SKM-1 treated with dmso at 0.1 percent for 144 hours (cell line): Measurements from ENCODE around the gene SUSD1.
"Not testable (repeated sequence)": the region's sequence is repeated elsewhere in the genome, so short reads cannot be mapped to it uniquely, and the experiment has no call there.

ENCODE experiments used
- DNase-seq: peaks from one replicate; lab custom pipeline; 2025; ENCODE audit not compliant: unreplicated experiment; lab: John Stamatoyannopoulos, UW

The SUSD1 gene

GRCh38 chr9:112174965-112175795 lies at the start of gene SUSD1:
TSS of gene SUSD1 (minus strand) at chr9:112175297. CDS start at chr9:112175235, 62 bp downstream.
- no peak for DNase-seq

- no peak for DNase-seq
Observed at GRCh38 chr9:112224401-112225289, 49.5 kb upstream of the SUSD1 start.

- no peak for DNase-seq
Observed at GRCh38 chr9:112218908-112219307, 43.8 kb upstream of the SUSD1 start.

GRCh38 chr9:112212926-112213325 lies 37.8 kb upstream of the SUSD1 start:
- DNase-seq: no peak

GRCh38 chr9:112207451-112207850 lies 32.4 kb upstream of the SUSD1 start:
- DNase-seq: no peak

GRCh38 chr9:112203536-112203935 lies 28.4 kb upstream of the SUSD1 start:
- DNase-seq: no peak

GRCh38 chr9:112200711-112201110 lies 25.6 kb upstream of the SUSD1 start:
- no peak for DNase-seq

- no peak for DNase-seq
Observed at GRCh38 chr9:112198646-112199045, 23.5 kb upstream of the SUSD1 start.

GRCh38 chr9:112194969-112195431 lies 19.9 kb upstream of the SUSD1 start:
- DNase-seq: peak; percentile 38

GRCh38 chr9:112193572-112194288 lies 18.6 kb upstream of the SUSD1 start:
- DNase-seq: no peak

- not testable (repeated sequence) for DNase-seq
Observed at GRCh38 chr9:112190320-112190719, 15.2 kb upstream of the SUSD1 start.

- DNase-seq: no peak
Observed at GRCh38 chr9:112188884-112189283, 13.8 kb upstream of the SUSD1 start.

GRCh38 chr9:112187404-112187803 lies 12.3 kb upstream of the SUSD1 start:
- DNase-seq: no peak

- DNase-seq: no peak
Observed at GRCh38 chr9:112186695-112187094, 11.6 kb upstream of the SUSD1 start.

GRCh38 chr9:112184946-112185345 lies 9.8 kb upstream of the SUSD1 start:
- no peak for DNase-seq

GRCh38 chr9:112184221-112184620 lies 9.1 kb upstream of the SUSD1 start:
- no peak for DNase-seq

- peak; percentile 18 for DNase-seq
Observed at GRCh38 chr9:112180387-112180881, 5.3 kb upstream of the SUSD1 start.

- DNase-seq: no peak
Observed at GRCh38 chr9:112179816-112180215, 4.7 kb upstream of the SUSD1 start.

- DNase-seq: no peak
Observed at GRCh38 chr9:112176524-112176923, 1.4 kb upstream of the SUSD1 start.

- DNase-seq: no peak
Observed at GRCh38 chr9:112175796-112176315, 759 bp upstream of the SUSD1 start.
